Lung (tissue), 12 donors: ENCODE results near the gene CRYBG1. TPM values are rescaled to one million over a fixed set of nuclear protein-coding genes. Genes with fewer than 3 reads are reported as not detected.

Source experiments
- ATAC-seq: fragments of 200-7000 bp; cut with Tn5 transposase; one replicate; pipeline ENCODE4 v1.9.1; 2020; ENCODE audit warnings: moderate number of reproducible peaks; ENCODE audit not compliant: insufficient read depth, low FRiP score
- DNase-seq, 3 donors: peaks; one replicate each; pipeline ENCODE4 v3.0.0-alpha.2; 2013 to 2017
- H3K27ac ChIP-seq, 2 donors: one replicate each; pipeline ENCODE4 v1.5.1; 2013; ENCODE audit warnings: mild to moderate bottlenecking in 2 of 2, moderate library complexity in 2 of 2, control low read depth in 1 of 2, inconsistent platforms in 1 of 2, low read depth in 1 of 2, low read length in 1 of 2
- H3K27me3 ChIP-seq, 3 donors: one replicate each; pipeline ENCODE4 v1.5.1; 2013; ENCODE audit warnings: low read length in 2 of 3; ENCODE audit not compliant: control insufficient read depth in 3 of 3, insufficient read depth in 3 of 3
- H3K36me3 ChIP-seq, 4 donors: one replicate each; pipeline ENCODE4 v1.5.1; 2013; ENCODE audit warnings: low read length in 4 of 4, mild to moderate bottlenecking in 1 of 4, moderate library complexity in 1 of 4; ENCODE audit not compliant: control insufficient read depth in 4 of 4, insufficient read depth in 4 of 4
- H3K4me1 ChIP-seq, 5 donors: one replicate each; pipeline ENCODE4 v1.5.1; 2013; ENCODE audit warnings: low read length in 5 of 5, mild to moderate bottlenecking in 2 of 5, moderate library complexity in 1 of 5; ENCODE audit not compliant: control insufficient read depth in 5 of 5, insufficient read depth in 5 of 5
- H3K4me3 ChIP-seq: one replicate; pipeline ENCODE4 v1.5.1; 2013; ENCODE audit warnings: mild to moderate bottlenecking, control low read depth, moderate library complexity
- H3K9ac ChIP-seq, 2 donors: one replicate each; pipeline ENCODE4 v1.5.1; 2013; ENCODE audit warnings: low read length in 2 of 2, control low read depth in 1 of 2; ENCODE audit not compliant: insufficient read depth in 1 of 2
- H3K9me3 ChIP-seq, 4 donors: one replicate each; pipeline ENCODE4 v1.5.1; 2013; ENCODE audit warnings: low read length in 3 of 4, mild to moderate bottlenecking in 1 of 4, moderate library complexity in 1 of 4; ENCODE audit not compliant: control insufficient read depth in 4 of 4, insufficient read depth in 3 of 4
- WGBS, 2 donors: extraction: QIAGEN DNeasy Blood & Tissue Kit; methylation state at CpG; one replicate each; pipeline ENCODE4 v1.1.7; 2013; 5-methylcytosine and 5-hydroxymethylcytosine counted together
- polyA plus RNA-seq, 2 donors: library from polyadenylated mRNA; stranded (reverse); fragments of 200-250 nt; gene quantifications; one replicate each; pipeline ENCODE4 v1.2.1, GENCODE V29; 2013
- total RNA-seq, 2 donors: library from RNA; depleted of rRNA in 1 of 2; stranded (reverse); fragments of >200 nt in 1 of 2; gene quantifications; one replicate each; pipeline ENCODE4 v1.2.1, GENCODE V29; 2014 to 2021
- TF ChIP-seq, protein P1 (sequence below): IDR thresholded peaks from 2 replicates; pipeline ENCODE4 v1.5.1; 2012; ENCODE audit warnings: mild to moderate bottlenecking; ENCODE audit errors: control extremely low read depth, extremely low read depth
- donor health status: control.
- donor health status: control.
- donor health status: Bipolar disorder and iron deficiency.
- donor health status: healthy.
- donor health status: DM: yes; HTN: yes; CAD: no.

Gene CRYBG1
- total and polyA plus RNA-seq, 4 donors: 5.7 to 28.0 (median 12.6) TPM

DNA sequence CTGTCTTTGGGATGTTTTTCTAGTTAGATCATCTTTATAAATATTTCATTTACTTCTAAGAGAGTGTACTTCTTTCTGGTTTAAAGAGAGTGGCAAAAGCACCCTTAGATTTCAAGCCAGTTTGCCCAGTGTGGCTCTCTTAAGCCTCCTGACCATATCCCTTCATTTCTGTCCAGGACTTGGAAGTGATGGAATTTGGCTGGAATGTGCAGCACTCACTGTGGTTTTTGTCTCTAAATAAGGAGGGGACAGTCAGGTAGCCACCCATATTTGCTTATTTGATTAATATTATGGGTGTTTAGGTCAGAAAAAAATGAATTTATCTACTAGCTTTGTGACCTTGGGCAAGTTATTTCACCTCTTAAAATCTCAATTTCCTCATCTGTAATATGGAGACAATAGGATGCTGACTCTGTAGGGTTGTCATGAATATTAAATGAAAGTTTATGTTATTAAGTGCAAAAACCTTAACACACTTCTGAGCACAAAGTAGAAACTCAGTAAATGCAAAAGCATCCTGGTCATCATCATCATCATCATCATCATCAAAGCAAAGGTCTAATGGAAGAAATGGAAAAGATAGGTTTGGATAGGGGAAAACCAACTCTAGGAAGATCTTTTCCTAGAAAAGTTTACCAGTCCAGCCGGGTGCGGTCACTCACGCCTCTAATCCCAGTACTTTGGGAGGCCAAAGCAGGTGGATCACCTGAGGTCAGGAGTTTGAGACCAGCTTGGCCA is 3.1 kb downstream of the CRYBG1 start:
- Histone ChIP-seq H3K27me3 (peaks cover 0 to 25% (median 21%) of the 10 kb centered on the region in 3 donors), H3K4me3 (no peak overlapping the region), H3K9ac (no peak overlapping the region), H3K9me3 (no peaks in the 10 kb centered on the region), H3K27ac (no peak overlapping the region), H3K4me1 (peaks cover 0 to 12% (median 4%) of the 10 kb centered on the region in 5 donors), H3K36me3 (no peaks in the 10 kb centered on the region)
- 89 to 95% methylated on average over 3 of the region's 3 CpGs for WGBS, 2 donors
- no peak for ATAC-seq
- DNase-seq: no peak
- TF ChIP-seq, protein P1, sequence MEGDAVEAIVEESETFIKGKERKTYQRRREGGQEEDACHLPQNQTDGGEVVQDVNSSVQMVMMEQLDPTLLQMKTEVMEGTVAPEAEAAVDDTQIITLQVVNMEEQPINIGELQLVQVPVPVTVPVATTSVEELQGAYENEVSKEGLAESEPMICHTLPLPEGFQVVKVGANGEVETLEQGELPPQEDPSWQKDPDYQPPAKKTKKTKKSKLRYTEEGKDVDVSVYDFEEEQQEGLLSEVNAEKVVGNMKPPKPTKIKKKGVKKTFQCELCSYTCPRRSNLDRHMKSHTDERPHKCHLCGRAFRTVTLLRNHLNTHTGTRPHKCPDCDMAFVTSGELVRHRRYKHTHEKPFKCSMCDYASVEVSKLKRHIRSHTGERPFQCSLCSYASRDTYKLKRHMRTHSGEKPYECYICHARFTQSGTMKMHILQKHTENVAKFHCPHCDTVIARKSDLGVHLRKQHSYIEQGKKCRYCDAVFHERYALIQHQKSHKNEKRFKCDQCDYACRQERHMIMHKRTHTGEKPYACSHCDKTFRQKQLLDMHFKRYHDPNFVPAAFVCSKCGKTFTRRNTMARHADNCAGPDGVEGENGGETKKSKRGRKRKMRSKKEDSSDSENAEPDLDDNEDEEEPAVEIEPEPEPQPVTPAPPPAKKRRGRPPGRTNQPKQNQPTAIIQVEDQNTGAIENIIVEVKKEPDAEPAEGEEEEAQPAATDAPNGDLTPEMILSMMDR: no peak

DNA sequence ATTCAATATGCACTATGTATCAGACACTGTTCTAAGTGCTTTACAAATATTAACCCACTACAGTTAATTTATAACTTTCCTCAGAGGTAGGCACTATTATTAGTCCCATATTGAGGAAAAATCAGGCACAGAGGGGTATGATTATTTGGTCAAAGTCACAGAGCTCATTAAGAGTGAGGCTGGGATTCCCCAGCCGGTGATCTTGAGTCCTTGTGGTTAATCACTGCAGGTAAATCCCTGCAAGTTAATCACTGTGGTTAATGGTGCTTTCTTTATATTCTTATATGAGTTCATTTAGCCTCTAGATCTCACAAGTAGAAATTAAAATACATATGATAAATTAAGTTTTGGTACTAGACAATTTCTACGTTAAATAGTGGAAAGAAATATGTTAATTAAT is 9.2 kb downstream of the CRYBG1 start:
- DNase-seq (no peak), ATAC-seq (no peak)
- Histone ChIP-seq H3K9ac (no peak overlapping the region), H3K4me3 (no peak overlapping the region), H3K9me3 (no peaks in the 10 kb centered on the region), H3K27me3 (no peaks in the 10 kb centered on the region), H3K36me3 (no peaks in the 10 kb centered on the region), H3K27ac (no peak overlapping the region), H3K4me1 (no peaks in the 10 kb centered on the region)
- WGBS, 2 donors: 61 to 67% methylated on average over 2 of the region's 2 CpGs
- TF ChIP-seq, protein P1: no peak

DNA sequence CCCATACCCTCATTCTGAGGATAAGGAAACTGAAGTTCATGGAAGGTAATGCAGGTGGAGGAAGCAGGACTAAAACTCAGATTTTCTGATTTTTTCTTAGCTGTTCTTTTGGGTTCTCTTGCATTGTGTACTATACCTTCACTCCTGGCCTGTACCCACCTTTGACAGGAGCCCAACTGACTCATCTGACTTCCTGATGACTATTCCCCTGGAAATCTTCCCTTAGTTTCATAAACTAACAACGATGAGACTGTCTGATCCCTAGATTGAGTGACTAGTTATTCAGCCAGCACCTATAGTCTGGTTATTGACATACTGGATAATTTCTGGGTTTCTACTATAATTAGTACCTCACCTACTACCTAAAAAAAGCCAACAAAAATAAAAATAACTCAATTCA is 10.1 kb downstream of the CRYBG1 start:
- Histone ChIP-seq H3K27ac (no peak overlapping the region), H3K9ac (no peak overlapping the region)
- WGBS, 2 donors: 73 to 88% methylated on average over 1 of the region's 1 CpG

More for the DNA sequence above, 10.1 kb downstream of the CRYBG1 start:
- no peak for ATAC-seq
- Histone ChIP-seq H3K4me1 (no peaks in the 10 kb centered on the region), H3K4me3 (no peak overlapping the region), H3K27me3 (no peaks in the 10 kb centered on the region), H3K9me3 (no peaks in the 10 kb centered on the region), H3K36me3 (no peaks in the 10 kb centered on the region)
- DNase-seq: no peak
- TF ChIP-seq, protein P1: no peak
